B cell (primary cell): ENCODE data around the gene CCL17. TPM values are rescaled to one million over a fixed set of nuclear protein-coding genes. Genes with fewer than 3 reads are reported as not detected.

ENCODE experiments used
- ATAC-seq: fragments of 200-7000 bp; cut with Tn5 transposase; one replicate; pipeline ENCODE4 v1.10.0; 2021; ENCODE audit warnings: low read depth, mild to moderate bottlenecking, moderate number of reproducible peaks, moderate library complexity
- CTCF ChIA-PET: fragments of 350-600 bp; sonication (Branson Sonifier 250); formaldehyde crosslinking; loops from one replicate; lab custom pipeline; 2021; ENCODE audit warnings: antibody characterized with exemption, inconsistent platforms; lab: Charles Lee
- POLR2A ChIA-PET: fragments of 350-600 bp; sonication (Branson Sonifier 250); formaldehyde crosslinking; loops from one replicate; lab custom pipeline; 2021; ENCODE audit warnings: antibody characterized with exemption; lab: Charles Lee
- DNase-seq: peaks from one replicate; pipeline ENCODE4 v3.0.0; 2013
- H2AFZ ChIP-seq: 2 replicates; pipeline ENCODE4 v1.6.1; 2012; ENCODE audit warnings: mild to moderate bottlenecking, low read depth, low read length; ENCODE audit not compliant: insufficient read depth, poor library complexity, severe bottlenecking
- H3K27ac ChIP-seq, 2 donors: 1 replicate in 1 of 2; 2 replicates in 1 of 2; pipeline ENCODE4 v1.5.1; 2012 to 2013; ENCODE audit warnings: low read length in 2 of 2, mild to moderate bottlenecking in 2 of 2, moderate library complexity in 1 of 2
- H3K27me3 ChIP-seq, 4 experiments: fragments of 200-600 bp in 1 of 4; sonication (generic) in 1 of 4; replicated peaks in 1 of 4; 1 replicate in 2 of 4; 2 replicates in 2 of 4; pipeline versions ENCODE4 v1.6.1 to v1.7.0; 2013 to 2016; ENCODE audit warnings: low read length in 3 of 4, mild to moderate bottlenecking in 2 of 4, mixed read lengths in 1 of 4, moderate library complexity in 1 of 4; ENCODE audit not compliant: insufficient read depth in 4 of 4, control insufficient read depth in 3 of 4; ENCODE audit errors: control extremely low read depth in 1 of 4
- H3K36me3 ChIP-seq, 2 experiments: replicated peaks in 1 of 2; 1 replicate in 1 of 2; 2 replicates in 1 of 2; pipeline versions ENCODE4 v1.6.1 to v1.7.1; 2013; ENCODE audit warnings: low read length in 1 of 2; ENCODE audit not compliant: insufficient read depth in 2 of 2, control insufficient read depth in 1 of 2; ENCODE audit errors: control extremely low read depth in 1 of 2, extremely low read depth in 1 of 2
- H3K4me1 ChIP-seq, 2 donors: fragments of 200-600 bp in 1 of 2; sonication (generic) in 1 of 2; 1 replicate in 1 of 2; 2 replicates in 1 of 2; pipeline versions ENCODE4 v1.5.1 to v1.6.1; 2013 to 2017; ENCODE audit warnings: low read length in 2 of 2; ENCODE audit not compliant: control insufficient read depth in 2 of 2, insufficient read depth in 2 of 2
- H3K4me2 ChIP-seq: replicated peaks from 2 replicates; pipeline ENCODE3; 2012; ENCODE audit warnings: mild to moderate bottlenecking, low read depth, low read length; ENCODE audit not compliant: poor library complexity, severe bottlenecking
- H3K4me3 ChIP-seq, 5 experiments: fragments of 200-600 bp in 1 of 5; sonication (generic) in 1 of 5; 1 replicate in 3 of 5; 2 replicates in 2 of 5; pipeline versions ENCODE4 v1.5.1 to v1.7.0; 2011 to 2016; ENCODE audit warnings: low read length in 4 of 5, mild to moderate bottlenecking in 4 of 5, low read depth in 2 of 5, control low read depth in 1 of 5, moderate library complexity in 1 of 5; ENCODE audit not compliant: insufficient read depth in 1 of 5; ENCODE audit errors: control extremely low read depth in 1 of 5, extremely low read depth in 1 of 5
- H3K79me2 ChIP-seq: fragments of 200-600 bp; sonication (generic); one replicate; pipeline ENCODE4 v1.6.0; 2016; ENCODE audit warnings: low read length; ENCODE audit not compliant: control insufficient read depth, insufficient read depth
- H3K9ac ChIP-seq: fragments of 200-600 bp; sonication (generic); 2 replicates; pipeline ENCODE4 v1.6.1; 2017; ENCODE audit warnings: mild to moderate bottlenecking, low read length, moderate library complexity
- H3K9me3 ChIP-seq, 3 donors: one replicate each; pipeline versions ENCODE4 v1.6.1 to v1.7.1; 2013; ENCODE audit warnings: low read length in 2 of 3; ENCODE audit not compliant: control insufficient read depth in 2 of 3, insufficient read depth in 1 of 3; ENCODE audit errors: control extremely low read depth in 1 of 3
- H4K20me1 ChIP-seq: 2 replicates; pipeline ENCODE4 v1.6.0; 2012; ENCODE audit warnings: mild to moderate bottlenecking, low read length; ENCODE audit not compliant: insufficient read depth, control insufficient read depth, poor library complexity, severe bottlenecking
- H3K27ac Mint-ChIP-seq: one replicate; pipeline ENCODE4 v1.8.0; 2021; ENCODE audit warnings: mixed read lengths
- H3K27me3 Mint-ChIP-seq: one replicate; pipeline ENCODE4 v1.8.0; 2021; ENCODE audit warnings: mixed read lengths
- H3K4me1 Mint-ChIP-seq: one replicate; pipeline ENCODE4 v1.8.0; 2021; ENCODE audit warnings: mixed read lengths
- H3K4me3 Mint-ChIP-seq: one replicate; pipeline ENCODE4 v1.8.0; 2021; ENCODE audit warnings: mixed read lengths
- H3K9me3 Mint-ChIP-seq: one replicate; pipeline ENCODE4 v1.8.0; 2022; ENCODE audit warnings: mixed read lengths; ENCODE audit not compliant: insufficient read depth
- CTCF ChIP-seq: fragments of 200-600 bp; IDR thresholded peaks from one replicate; pipeline ENCODE4 v1.8.0; 2022; ENCODE audit warnings: antibody characterized with exemption, mild to moderate bottlenecking
- EZH2 ChIP-seq: IDR thresholded peaks from 2 replicates; pipeline ENCODE4 v1.6.1; 2012; ENCODE audit warnings: borderline replicate concordance, low read depth, mild to moderate bottlenecking, moderate library complexity, low read length; ENCODE audit not compliant: insufficient read depth, poor library complexity, severe bottlenecking
- WGBS: methylation state at CpG from one replicate; pipeline ENCODE4 v1.1.5; 2013; ENCODE audit warnings: missing lambda C conversion rate; ENCODE audit not compliant: insufficient coverage; 5-methylcytosine and 5-hydroxymethylcytosine counted together
- intact Hi-C: fragments of 100-400 bp; cut with micrococcal nuclease; formaldehyde crosslinking; loops from one replicate; pipeline ENCODE4 v1.10.0; 2022
- polyA plus RNA-seq: library from polyadenylated mRNA; depleted of rRNA; stranded (reverse); fragments of >200 nt; gene quantifications from 2 replicates; pipeline ENCODE4 v1.2.3, GENCODE V29; 2012
- total RNA-seq, 2 donors: library from RNA; stranded (reverse); fragments of 120-200 nt in 1 of 2; gene quantifications; 1 replicate in 1 of 2; 2 replicates in 1 of 2; pipeline versions ENCODE4 v1.2.3 to v1.2.4, GENCODE V29; 2013 to 2022

The CCL17 gene
- total and polyA plus RNA-seq, 2 donors (not counting 1 experiment from before 2014, with no cell fraction given): not detected

GRCh38 chr16:57390636-57391295 lies 13.8 kb upstream of the CCL17 start:
- no peak overlapping the region for H3K4me3 ChIP-seq
- intact Hi-C loops: no loop called here
- H3K9me3 ChIP-seq: peaks cover 0 to 14% (median 0%) of the 10 kb centered on the region in 3 donors
- ChIA-PET POLR2A (no interaction called here), CTCF (interaction anchor here (0.6 to 1.6 kb wide), 2 partner anchors 10 to 691 kb away, joined by 3 to 4 read pairs; no protein-coding TSS in a partner anchor)
- H3K4me2 ChIP-seq: no peak overlapping the region
- H3K4me3 Mint-ChIP-seq: no peak overlapping the region
- WGBS: 67% methylated on average over 3 of the region's 5 CpGs
- no peaks in the 10 kb centered on the region for H3K27me3 Mint-ChIP-seq
- no peaks in the 10 kb centered on the region for H3K36me3 ChIP-seq
- no peak overlapping the region for H3K27ac ChIP-seq
- H3K4me1 Mint-ChIP-seq: peaks cover 24% of the 10 kb centered on the region
- no peak overlapping the region for H3K27ac Mint-ChIP-seq
- ATAC-seq (no peak), DNase-seq (no peak)
- no peaks in the 10 kb centered on the region for H3K79me2 ChIP-seq
- H3K4me1 ChIP-seq: peaks cover 0 to 15% of the 10 kb centered on the region in 2 donors
- no peaks in the 10 kb centered on the region for H3K27me3 ChIP-seq
- no peak overlapping the region for H2AFZ ChIP-seq
- no peaks in the 10 kb centered on the region for H3K9me3 Mint-ChIP-seq
- TF ChIP-seq EZH2: no peak
- TF ChIP-seq CTCF: no peak
- no peaks in the 10 kb centered on the region for H4K20me1 ChIP-seq
- no peak overlapping the region for H3K9ac ChIP-seq

- no peak overlapping the region for H3K4me2 ChIP-seq
- no peak overlapping the region for H3K4me3 Mint-ChIP-seq
- no peak overlapping the region for H3K4me3 ChIP-seq
- peaks cover 0 to 11% (median 0%) of the 10 kb centered on the region in 3 donors for H3K9me3 ChIP-seq
- H3K4me1 Mint-ChIP-seq: peaks cover 21% of the 10 kb centered on the region
- H3K9me3 Mint-ChIP-seq: no peaks in the 10 kb centered on the region
- no peak overlapping the region for H3K9ac ChIP-seq
- no peak for TF ChIP-seq EZH2
- no peak for TF ChIP-seq CTCF
- no peaks in the 10 kb centered on the region for H3K79me2 ChIP-seq
- no peak for DNase-seq
- H3K27ac Mint-ChIP-seq: no peak overlapping the region
- H3K27me3 ChIP-seq: no peaks in the 10 kb centered on the region
- no peaks in the 10 kb centered on the region for H3K27me3 Mint-ChIP-seq
- ChIA-PET POLR2A (no interaction called here), CTCF (interaction anchor here (0.8 to 1.6 kb wide), 2 partner anchors 10 to 23 kb away, joined by 4 to 5 read pairs; no protein-coding TSS in a partner anchor)
- intact Hi-C loops: no loop called here
- 73% methylated on average over 3 of the region's 4 CpGs for WGBS
- no peaks in the 10 kb centered on the region for H4K20me1 ChIP-seq
- H3K4me1 ChIP-seq: peaks cover 0 to 13% of the 10 kb centered on the region in 2 donors
- ATAC-seq: no peak
- H3K36me3 ChIP-seq: no peaks in the 10 kb centered on the region
- H3K27ac ChIP-seq: no peak overlapping the region
- no peak overlapping the region for H2AFZ ChIP-seq
These were observed 13.3 kb upstream of the CCL17 start for GRCh38 chr16:57391300-57391699.
